Measurements from ENCODE around the gene ANKRD39. TPM values are rescaled to one million over a fixed set of nuclear protein-coding genes. Genes with fewer than 3 reads are reported as not detected.

The ANKRD39 gene
- total and polyA plus RNA-seq, 9 of the 15 experiments (the other 6 are each of a cell fraction or from before 2014, with no cell fraction given), result 8.2 to 33.1 (median 23.8) TPM

- Histone ChIP-seq H3K27me3 (ENCODE audit: control insufficient read depth in 2 of 2, insufficient read depth in 2 of 2, low read length in 2 of 2) (no peaks in the 10 kb centered on the region), H3K9me1 (ENCODE audit: control insufficient read depth, insufficient read depth, low read length) (no peaks in the 10 kb centered on the region), H3K27ac (ENCODE audit: extremely low read depth, low read depth, low read length) (no peak overlapping the region), H3K79me2 (ENCODE audit: control insufficient read depth, insufficient read depth, low read length) (peaks cover 36% of the 10 kb centered on the region), H3K9ac (ENCODE audit: insufficient read depth in 1 of 2, low read depth in 2 of 2, low read length in 2 of 2) (0 out of 4 replicates have a peak overlapping the region, but pooled peaks of 1 of the 2 experiments have one; percentile 48), H3K4me1 (replicated peaks in 1 of 2; ENCODE audit: control insufficient read depth in 2 of 2, insufficient read depth in 2 of 2, low read length in 2 of 2) (peaks cover 4 to 19% of the 10 kb centered on the region in 2 experiments; a peak in 3 of 5 replicates), H3K36me3 (ENCODE audit: control insufficient read depth, insufficient read depth, low read length) (peaks cover 53% of the 10 kb centered on the region; the same call in 2 of the 3 replicates), H3K4me3 (no peak overlapping the region), H2AFZ (ENCODE audit: low read depth, low read length) (no peak overlapping the region), H4K20me1 (replicated peaks; ENCODE audit: control insufficient read depth, insufficient read depth, low read length) (0 out of 2 replicates have a peak, but pooled peaks cover 3% of the 10 kb centered on the region), H3K4me2 (ENCODE audit: insufficient read depth, low read length) (no peak overlapping the region), H3K9me3 (replicated peaks; ENCODE audit: control insufficient read depth, insufficient read depth, low read depth, low read length) (no peaks in the 10 kb centered on the region)
- CTCF ChIA-PET (ENCODE audit: low intra/inter-chr PET ratio), result interaction anchor here (0.9 kb wide), 1 partner anchor 107 kb away, joined by 3 read pairs; no protein-coding TSS in a partner anchor
- intact Hi-C loops (cut with micrococcal nuclease), result no loop called here
- POLR2A ChIA-PET, result interaction anchor here (0.5 to 1.0 kb wide), 2 partner anchors 13 to 92 kb away, joined by 4 read pairs; no protein-coding TSS in a partner anchor
- DNase-seq (ENCODE audit: extremely low read depth in 1 of 4, low spot score in 3 of 4) (no peak), ATAC-seq (no peak), FAIRE-seq (no peak)
- no TSS peak for BruUV-seq (replicated peaks)
- in situ Hi-C loops (cut with MboI), result loop anchor here (25.0 kb wide), 1 partner anchor 259 kb away; the partner anchor contains the start of gene ANKRD36
- 98% methylated on average over 13 of the region's 15 CpGs for WGBS (ENCODE audit: insufficient coverage, low coverage, missing lambda C conversion rate)
- TF ChIP-seq, protein P1, sequence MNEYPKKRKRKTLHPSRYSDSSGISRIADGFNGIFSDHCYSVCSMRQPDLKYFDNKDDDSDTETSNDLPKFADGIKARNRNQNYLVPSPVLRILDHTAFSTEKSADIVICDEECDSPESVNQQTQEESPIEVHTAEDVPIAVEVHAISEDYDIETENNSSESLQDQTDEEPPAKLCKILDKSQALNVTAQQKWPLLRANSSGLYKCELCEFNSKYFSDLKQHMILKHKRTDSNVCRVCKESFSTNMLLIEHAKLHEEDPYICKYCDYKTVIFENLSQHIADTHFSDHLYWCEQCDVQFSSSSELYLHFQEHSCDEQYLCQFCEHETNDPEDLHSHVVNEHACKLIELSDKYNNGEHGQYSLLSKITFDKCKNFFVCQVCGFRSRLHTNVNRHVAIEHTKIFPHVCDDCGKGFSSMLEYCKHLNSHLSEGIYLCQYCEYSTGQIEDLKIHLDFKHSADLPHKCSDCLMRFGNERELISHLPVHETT (CRISPR knock-in tag; conservative IDR thresholded peaks at IDR 0.05 in 1 of 2, IDR thresholded peaks at IDR 0.05 in 1 of 2), result no peak
- TF ChIP-seq MECOM (CRISPR knock-in tag; IDR thresholded peaks at IDR 0.05), result no peak
- TF ChIP-seq ZNF165 (CRISPR knock-in tag; IDR thresholded peaks at IDR 0.05; ENCODE audit: borderline replicate concordance), result no peak
- TF ChIP-seq DPF2 (IDR thresholded peaks at IDR 0.05), result no peak
- no peak for TF ChIP-seq ZNF184 (CRISPR knock-in tag; IDR thresholded peaks at IDR 0.05)
- no peak for TF ChIP-seq ZSCAN32 (CRISPR knock-in tag; IDR thresholded peaks at IDR 0.05)
- no peak for TF ChIP-seq SMARCB1 (IDR thresholded peaks at IDR 0.05; ENCODE audit: insufficient read length, low read depth)
- no peak for TF ChIP-seq ADNP (tag; IDR thresholded peaks at IDR 0.05)
- no peak for TF ChIP-seq ZNF589 (CRISPR knock-in tag; IDR thresholded peaks at IDR 0.05; ENCODE audit: low read depth)
- TF ChIP-seq SRF (CRISPR knock-in tag; IDR thresholded peaks at IDR 0.05), result no peak
- TF ChIP-seq CREB1 (IDR thresholded peaks at IDR 0.05), result no peak
- no peak for TF ChIP-seq CREB1 (CRISPR knock-in tag; IDR thresholded peaks at IDR 0.05)
Observed at GRCh38 chr2:96853321-96853720, 4.5 kb downstream of the ANKRD39 start.

Data from K562 (cell line).